Smooth muscle cell (in vitro differentiated cells): ENCODE data around the gene RIPOR2. TPM values are rescaled to one million over a fixed set of nuclear protein-coding genes. Genes with fewer than 3 reads are reported as not detected.

Experiments
- DNase-seq: peaks from one replicate; lab custom pipeline; 2025; ENCODE audit not compliant: unreplicated experiment; lab: John Stamatoyannopoulos, UW
- H2AFZ ChIP-seq: fragments of 200-600 bp; sonication (generic); 2 replicates; pipeline ENCODE4 v1.6.0; 2016; ENCODE audit warnings: antibody characterized with exemption, low read depth, mild to moderate bottlenecking
- H3F3A ChIP-seq: fragments of 200-600 bp; sonication (generic); 2 replicates; pipeline ENCODE4 v1.6.0; 2017; ENCODE audit warnings: antibody characterized with exemption, low read depth
- H3K27ac ChIP-seq: fragments of 200-600 bp; sonication (generic); 2 replicates; pipeline ENCODE4 v1.5.1; 2016; ENCODE audit warnings: low read depth, mild to moderate bottlenecking
- H3K27me3 ChIP-seq: fragments of 200-600 bp; sonication (generic); 2 replicates; pipeline ENCODE4 v1.6.1; 2016; ENCODE audit warnings: low read depth, mild to moderate bottlenecking
- H3K36me3 ChIP-seq: fragments of 200-600 bp; sonication (generic); 2 replicates; pipeline ENCODE4 v1.5.1; 2016; ENCODE audit warnings: low read depth
- H3K4me1 ChIP-seq: fragments of 200-600 bp; sonication (generic); 2 replicates; pipeline ENCODE4 v1.5.1; 2016; ENCODE audit warnings: low read depth
- H3K4me2 ChIP-seq: fragments of 200-600 bp; sonication (generic); 2 replicates; pipeline ENCODE4 v1.6.0; 2016; ENCODE audit warnings: mild to moderate bottlenecking
- H3K4me3 ChIP-seq: fragments of 200-600 bp; sonication (generic); 2 replicates; pipeline ENCODE4 v1.5.1; 2016; ENCODE audit warnings: mild to moderate bottlenecking
- H3K79me2 ChIP-seq: fragments of 200-600 bp; sonication (generic); 2 replicates; pipeline ENCODE4 v1.6.0; 2016; ENCODE audit warnings: low read depth, mild to moderate bottlenecking
- H3K9ac ChIP-seq: fragments of 200-600 bp; sonication (generic); 2 replicates; pipeline ENCODE4 v1.6.0; 2016; ENCODE audit warnings: low read depth
- H3K9me3 ChIP-seq: fragments of 200-600 bp; sonication (generic); replicated peaks from 2 replicates; pipeline ENCODE4 v1.5.1; 2016; ENCODE audit warnings: low read depth
- H4K20me1 ChIP-seq: fragments of 200-600 bp; sonication (generic); 2 replicates; pipeline ENCODE4 v1.6.0; 2016; ENCODE audit warnings: low read depth
- CTCF ChIP-seq: fragments of 200-600 bp; sonication (generic); IDR thresholded peaks from 2 replicates; pipeline ENCODE4 v1.5.1; 2017; ENCODE audit warnings: borderline replicate concordance, mild to moderate bottlenecking, antibody characterized with exemption; ENCODE audit not compliant: insufficient read depth, poor library complexity, severe bottlenecking
- WGBS: methylation state at CpG from one replicate; pipeline ENCODE4 v1.1.7; 2016; ENCODE audit warnings: low lambda C conversion rate; 5-methylcytosine and 5-hydroxymethylcytosine counted together
- polyA plus RNA-seq: library from polyadenylated mRNA; unstranded; fragments of >200 nt; fragmentation: Nextera tagmentation; extraction: Ambion mirVana; gene quantifications from 2 replicates; pipeline ENCODE4 v1.2.1, GENCODE V29; 2016
- total RNA-seq: library from RNA; depleted of rRNA; stranded (reverse); fragments of >200 nt; gene quantifications from 2 replicates; pipeline ENCODE4 v1.2.3, GENCODE V29; 2014

RIPOR2 gene
- total and polyA plus RNA-seq, 2 experiments from 2014 or later: 2.3 to 5.6 TPM

GRCh38 chr6:24876499-24877465, 59.0 kb downstream of the RIPOR2 start:
- TF ChIP-seq CTCF: no peak
- H3K9me3 ChIP-seq: no peaks in the 10 kb centered on the region
- no peaks in the 10 kb centered on the region for H4K20me1 ChIP-seq
- H3K27ac ChIP-seq: peak overlapping the region; percentile 59
- H3K79me2 ChIP-seq: no peaks in the 10 kb centered on the region
- peaks cover 26% of the 10 kb centered on the region for H3K4me1 ChIP-seq
- peak overlapping the region; percentile 22 for H3K4me3 ChIP-seq
- peaks cover 4% of the 10 kb centered on the region for H3K27me3 ChIP-seq
- no peaks in the 10 kb centered on the region for H3K36me3 ChIP-seq
- no peak for DNase-seq
- WGBS: 33% methylated on average over 11 of the region's 11 CpGs
- peak overlapping the region; percentile 46 for H3K4me2 ChIP-seq
- peaks cover 19% of the 10 kb centered on the region for H3F3A ChIP-seq
- no peak overlapping the region for H3K9ac ChIP-seq
- no peak overlapping the region for H2AFZ ChIP-seq

GRCh38 chr6:24875534-24875901, 60.2 kb downstream of the RIPOR2 start:
- no peak overlapping the region for H3K9ac ChIP-seq
- no peak overlapping the region for H3K4me3 ChIP-seq
- H3K79me2 ChIP-seq: no peaks in the 10 kb centered on the region
- H3K4me1 ChIP-seq: peaks cover 26% of the 10 kb centered on the region
- WGBS: 58% methylated on average over 9 of the region's 9 CpGs
- H2AFZ ChIP-seq: no peak overlapping the region
- no peak for DNase-seq
- H4K20me1 ChIP-seq: no peaks in the 10 kb centered on the region
- H3F3A ChIP-seq: peaks cover 19% of the 10 kb centered on the region
- H3K36me3 ChIP-seq: no peaks in the 10 kb centered on the region
- no peak overlapping the region for H3K27ac ChIP-seq
- H3K4me2 ChIP-seq: no peak overlapping the region
- H3K9me3 ChIP-seq: no peaks in the 10 kb centered on the region
- TF ChIP-seq CTCF: no peak
- H3K27me3 ChIP-seq: peaks cover 4% of the 10 kb centered on the region

GRCh38 chr6:24874776-24875533, 60.8 kb downstream of the RIPOR2 start:
- DNase-seq: no peak
- 60% methylated on average over 7 of the region's 7 CpGs for WGBS
- peaks cover 19% of the 10 kb centered on the region for H3F3A ChIP-seq
- no peaks in the 10 kb centered on the region for H3K79me2 ChIP-seq
- H3K4me2 ChIP-seq: no peak overlapping the region
- H3K4me1 ChIP-seq: peaks cover 26% of the 10 kb centered on the region
- TF ChIP-seq CTCF: no peak
- H3K27ac ChIP-seq: no peak overlapping the region
- peaks cover 4% of the 10 kb centered on the region for H3K27me3 ChIP-seq
- H3K4me3 ChIP-seq: no peak overlapping the region
- H4K20me1 ChIP-seq: no peaks in the 10 kb centered on the region
- no peaks in the 10 kb centered on the region for H3K9me3 ChIP-seq
- H2AFZ ChIP-seq: no peak overlapping the region
- H3K9ac ChIP-seq: no peak overlapping the region
- no peaks in the 10 kb centered on the region for H3K36me3 ChIP-seq
